ENCODE measurements around the gene MEP1A. TPM values are rescaled to one million over a fixed set of nuclear protein-coding genes. Genes with fewer than 3 reads are reported as not detected.
"Not testable (repeated sequence)": the region's sequence is repeated elsewhere in the genome, so short reads cannot be mapped to it uniquely, and the experiment has no call there.

The MEP1A gene
- total RNA-seq, 1 donor from 2014 or later, result not detected

- Histone ChIP-seq H3K27ac (replicated peaks) (peak overlapping the region; percentile 7), H3K27me3 (ENCODE audit: low read depth) (no peaks in the 10 kb centered on the region), H3K36me3 (no peaks in the 10 kb centered on the region), H3K9me3 (replicated peaks) (peaks cover 6% of the 10 kb centered on the region), H3K4me1 (peaks cover 18% of the 10 kb centered on the region), H3K4me3 (no peak overlapping the region)
- TF ChIP-seq CTCF (IDR thresholded peaks at IDR 0.05; ENCODE audit: borderline replicate concordance), result no peak
- no peak for DNase-seq
- intact Hi-C loops (cut with micrococcal nuclease), result no loop called here
Observed at GRCh38 chr6:46772016-46772415, 21.2 kb upstream of the MEP1A start.

GRCh38 chr6:46772762-46773161 is 20.4 kb upstream of the MEP1A start:
- intact Hi-C loops (cut with micrococcal nuclease), result no loop called here
- Histone ChIP-seq H3K27ac (replicated peaks) (peak overlapping the region; percentile 7), H3K9me3 (replicated peaks) (no peaks in the 10 kb centered on the region), H3K4me1 (peaks cover 18% of the 10 kb centered on the region), H3K36me3 (no peaks in the 10 kb centered on the region), H3K4me3 (no peak overlapping the region), H3K27me3 (ENCODE audit: low read depth) (no peaks in the 10 kb centered on the region)
- DNase-seq, result peak; percentile 19
- TF ChIP-seq CTCF (IDR thresholded peaks at IDR 0.05; ENCODE audit: borderline replicate concordance), result no peak

GRCh38 chr6:46773201-46773855 is 19.9 kb upstream of the MEP1A start:
- Histone ChIP-seq H3K4me1 (peaks cover 18% of the 10 kb centered on the region), H3K27me3 (ENCODE audit: low read depth) (no peaks in the 10 kb centered on the region), H3K36me3 (no peaks in the 10 kb centered on the region), H3K27ac (replicated peaks) (peak overlapping the region; percentile 15), H3K4me3 (no peak overlapping the region), H3K9me3 (replicated peaks) (no peaks in the 10 kb centered on the region)
- DNase-seq, result no peak
- intact Hi-C loops (cut with micrococcal nuclease), result no loop called here
- TF ChIP-seq CTCF (IDR thresholded peaks at IDR 0.05; ENCODE audit: borderline replicate concordance), result no peak

GRCh38 chr6:46774736-46775135 is 18.5 kb upstream of the MEP1A start:
- intact Hi-C loops (cut with micrococcal nuclease); H3K9me3 ChIP-seq (replicated peaks); H3K4me3 ChIP-seq; H3K27ac ChIP-seq (replicated peaks); H3K36me3 ChIP-seq; DNase-seq; H3K27me3 ChIP-seq (ENCODE audit: low read depth): not testable (repeated sequence)
- H3K4me1 ChIP-seq, result peaks cover 18% of the 10 kb centered on the region

- intact Hi-C loops (cut with micrococcal nuclease), result no loop called here
- Histone ChIP-seq H3K9me3 (replicated peaks) (no peaks in the 10 kb centered on the region), H3K27me3 (ENCODE audit: low read depth) (no peaks in the 10 kb centered on the region), H3K4me3 (no peak overlapping the region), H3K4me1 (peaks cover 18% of the 10 kb centered on the region), H3K27ac (replicated peaks) (no peak overlapping the region), H3K36me3 (no peaks in the 10 kb centered on the region)
- TF ChIP-seq CTCF (IDR thresholded peaks at IDR 0.05; ENCODE audit: borderline replicate concordance), result no peak
- no peak for DNase-seq
Observed at GRCh38 chr6:46776070-46776712, 17.0 kb upstream of the MEP1A start.

Measured in left ventricle myocardium inferior (tissue), 1 donor.